Glutamatergic neuron (in vitro differentiated cells): ENCODE data around the gene SLC27A2. TPM values are rescaled to one million over a fixed set of nuclear protein-coding genes. Genes with fewer than 3 reads are reported as not detected.

Experiments used
- DNase-seq: peaks from one replicate; pipeline ENCODE4 v3.0.0; 2022
- H3K27ac Mint-ChIP-seq: one replicate; pipeline ENCODE4 v1.8.0; 2020; ENCODE audit warnings: mild to moderate bottlenecking, mixed read lengths, inconsistent platforms; ENCODE audit not compliant: unreplicated experiment
- H3K27me3 Mint-ChIP-seq: one replicate; pipeline ENCODE4 v1.8.0; 2020; ENCODE audit warnings: mild to moderate bottlenecking, moderate library complexity, mixed read lengths, inconsistent platforms; ENCODE audit not compliant: unreplicated experiment
- H3K36me3 Mint-ChIP-seq: one replicate; pipeline ENCODE4 v1.8.0; 2020; ENCODE audit warnings: mild to moderate bottlenecking, mixed read lengths, inconsistent platforms; ENCODE audit not compliant: unreplicated experiment
- H3K4me1 Mint-ChIP-seq: one replicate; pipeline ENCODE4 v1.8.0; 2020; ENCODE audit warnings: mild to moderate bottlenecking, low read depth, mixed read lengths, inconsistent platforms; ENCODE audit not compliant: unreplicated experiment
- H3K4me3 Mint-ChIP-seq: one replicate; pipeline ENCODE4 v1.8.0; 2020; ENCODE audit warnings: mild to moderate bottlenecking, mixed read lengths, inconsistent platforms; ENCODE audit not compliant: unreplicated experiment
- H3K9me3 Mint-ChIP-seq: one replicate; pipeline ENCODE4 v1.8.0; 2020; ENCODE audit warnings: mild to moderate bottlenecking, moderate library complexity, mixed read lengths, inconsistent platforms; ENCODE audit not compliant: unreplicated experiment
- CTCF ChIP-seq: fragments of 200-600 bp; sonication (generic); IDR thresholded peaks from one replicate; pipeline ENCODE4 v1.5.0; 2021; ENCODE audit not compliant: partially characterized antibody, unreplicated experiment
- total RNA-seq: library from RNA; stranded (reverse); fragmentation: NEBNext Ultra II Directional; extraction: Animal tissue kit (Norgen Biotek cat#: 25700); gene quantifications from one replicate; pipeline ENCODE4 v1.2.1, GENCODE V29; 2021; ENCODE audit not compliant: unreplicated experiment

Gene SLC27A2
- total RNA-seq, 1 donor from 2014 or later: not detected

GRCh38 chr15:50247819-50248655 lies 66.0 kb downstream of the SLC27A2 start:
- H3K4me1 Mint-ChIP-seq: peaks cover 3% of the 10 kb centered on the region
- no peaks in the 10 kb centered on the region for H3K27me3 Mint-ChIP-seq
- no peaks in the 10 kb centered on the region for H3K36me3 Mint-ChIP-seq
- no peak overlapping the region for H3K4me3 Mint-ChIP-seq
- no peak overlapping the region for H3K27ac Mint-ChIP-seq
- TF ChIP-seq CTCF: no peak
- DNase-seq: no peak
- peaks cover 2% of the 10 kb centered on the region for H3K9me3 Mint-ChIP-seq

DNA sequence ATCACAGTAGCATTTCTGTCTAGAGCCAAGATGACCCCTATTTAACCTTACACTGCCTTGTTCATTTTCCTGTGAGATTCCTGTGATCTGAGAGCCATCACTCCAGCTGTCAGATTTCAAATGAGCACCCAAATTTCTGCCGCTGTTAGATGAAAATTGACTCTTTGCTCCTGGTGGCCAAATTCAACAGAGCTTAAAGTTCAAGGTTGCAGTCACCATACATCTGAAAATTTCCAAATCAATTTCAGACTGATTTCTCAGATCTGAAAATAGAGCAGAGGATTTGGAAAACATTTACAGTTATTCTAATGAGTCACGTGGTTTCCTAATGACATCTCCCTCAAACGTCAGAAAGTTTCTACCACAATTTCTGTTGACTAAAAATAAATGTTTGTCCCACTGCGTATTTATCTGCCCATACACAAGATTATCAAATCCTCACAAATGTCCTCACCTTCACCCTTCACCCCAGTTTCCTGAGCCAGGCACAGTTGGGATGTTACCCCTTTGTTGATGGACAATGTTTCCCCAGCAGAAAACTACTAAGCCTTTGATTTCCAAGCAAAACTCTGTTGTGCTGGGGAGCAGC lies 67.1 kb downstream of the SLC27A2 start:
- TF ChIP-seq CTCF: no peak
- H3K27ac Mint-ChIP-seq: no peak overlapping the region
- peaks cover 2% of the 10 kb centered on the region for H3K9me3 Mint-ChIP-seq
- peaks cover 3% of the 10 kb centered on the region for H3K4me1 Mint-ChIP-seq
- H3K27me3 Mint-ChIP-seq: no peaks in the 10 kb centered on the region
- no peaks in the 10 kb centered on the region for H3K36me3 Mint-ChIP-seq
- no peak for DNase-seq
- H3K4me3 Mint-ChIP-seq: no peak overlapping the region

GRCh38 chr15:50249704-50250103 lies 67.7 kb downstream of the SLC27A2 start:
- H3K4me3 Mint-ChIP-seq: no peak overlapping the region
- TF ChIP-seq CTCF: no peak
- no peak overlapping the region for H3K27ac Mint-ChIP-seq
- DNase-seq: no peak
- H3K36me3 Mint-ChIP-seq: no peaks in the 10 kb centered on the region
- H3K9me3 Mint-ChIP-seq: peaks cover 2% of the 10 kb centered on the region
- no peaks in the 10 kb centered on the region for H3K27me3 Mint-ChIP-seq
- H3K4me1 Mint-ChIP-seq: peaks cover 3% of the 10 kb centered on the region

DNA sequence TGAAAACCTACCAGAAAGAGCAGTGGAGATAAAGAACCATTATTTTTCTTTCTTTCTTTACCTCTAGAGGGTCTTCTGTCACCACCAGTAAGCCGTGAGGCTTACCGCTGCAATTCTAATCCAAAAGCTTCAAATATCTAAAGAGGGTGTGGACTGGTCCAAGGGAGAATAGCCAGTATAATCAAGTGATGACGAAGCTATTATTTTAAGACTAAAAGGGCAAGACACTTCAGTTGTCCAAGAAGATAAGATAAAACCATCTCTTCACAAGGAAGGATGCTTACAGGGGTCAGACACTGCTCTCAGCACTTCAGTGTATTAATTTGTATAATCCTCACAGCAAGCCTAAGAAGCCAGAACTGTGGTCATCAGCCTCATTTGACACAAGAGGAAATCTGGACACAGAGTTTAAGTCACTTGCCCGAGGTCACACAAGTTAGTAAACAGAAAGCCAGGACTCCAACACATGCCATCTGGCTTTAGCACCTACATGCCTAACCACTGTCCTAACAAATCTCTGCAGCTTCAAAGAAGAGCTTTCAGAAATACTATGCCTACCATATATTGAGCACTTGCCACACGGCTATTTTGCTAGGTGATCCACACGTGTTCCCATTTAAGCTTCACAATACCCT lies 68.9 kb downstream of the SLC27A2 start:
- Mint-ChIP-seq H3K36me3 (no peaks in the 10 kb centered on the region), H3K9me3 (peaks cover 2% of the 10 kb centered on the region), H3K27ac (no peak overlapping the region), H3K4me1 (peaks cover 3% of the 10 kb centered on the region), H3K4me3 (no peak overlapping the region), H3K27me3 (no peaks in the 10 kb centered on the region)
- TF ChIP-seq CTCF: no peak
- DNase-seq: no peak

GRCh38 chr15:50251638-50252182 lies 69.7 kb downstream of the SLC27A2 start:
- H3K4me1 Mint-ChIP-seq: peaks cover 3% of the 10 kb centered on the region
- no peak for TF ChIP-seq CTCF
- no peak for DNase-seq
- H3K27me3 Mint-ChIP-seq: no peaks in the 10 kb centered on the region
- no peak overlapping the region for H3K27ac Mint-ChIP-seq
- no peak overlapping the region for H3K4me3 Mint-ChIP-seq
- no peaks in the 10 kb centered on the region for H3K36me3 Mint-ChIP-seq
- H3K9me3 Mint-ChIP-seq: peaks cover 2% of the 10 kb centered on the region
